Hepatocyte (in vitro differentiated cells): ENCODE data around the gene DGKD. TPM values are rescaled to one million over a fixed set of nuclear protein-coding genes. Genes with fewer than 3 reads are reported as not detected.

Experiments
- DNase-seq: peaks from one replicate; pipeline ENCODE4 v3.0.0-alpha.2; 2016; ENCODE audit warnings: low spot score
- H2AFZ ChIP-seq: fragments of 200-600 bp; sonication (generic); 2 replicates; pipeline ENCODE4 v1.6.0; 2016; ENCODE audit warnings: antibody characterized with exemption, mild to moderate bottlenecking
- H3K27ac ChIP-seq: fragments of 200-600 bp; sonication (generic); 2 replicates; pipeline ENCODE4 v1.5.1; 2016; ENCODE audit warnings: mild to moderate bottlenecking
- H3K27me3 ChIP-seq: fragments of 200-600 bp; sonication (generic); 2 replicates; pipeline ENCODE4 v1.6.1; 2016
- H3K36me3 ChIP-seq: fragments of 200-600 bp; sonication (generic); replicated peaks from 2 replicates; pipeline ENCODE4 v1.5.1; 2016; ENCODE audit warnings: low read depth; ENCODE audit not compliant: insufficient read depth
- H3K4me1 ChIP-seq: fragments of 200-600 bp; sonication (generic); 2 replicates; pipeline ENCODE4 v1.5.1; 2016; ENCODE audit warnings: mild to moderate bottlenecking, moderate library complexity; ENCODE audit not compliant: insufficient read depth
- H3K4me2 ChIP-seq: fragments of 200-600 bp; sonication (generic); 2 replicates; pipeline ENCODE4 v1.6.0; 2016
- H3K4me3 ChIP-seq: fragments of 200-600 bp; sonication (generic); 2 replicates; pipeline ENCODE4 v1.5.1; 2016; ENCODE audit warnings: mild to moderate bottlenecking
- H3K79me2 ChIP-seq: fragments of 200-600 bp; sonication (generic); 2 replicates; pipeline ENCODE4 v1.6.0; 2017; ENCODE audit warnings: mild to moderate bottlenecking
- H3K9me2 ChIP-seq: fragments of 200-600 bp; sonication (generic); replicated peaks from 2 replicates; pipeline ENCODE4 v1.6.0; 2017; ENCODE audit warnings: mild to moderate bottlenecking; ENCODE audit not compliant: insufficient read depth
- H3K9me3 ChIP-seq: fragments of 200-600 bp; sonication (generic); 2 replicates; pipeline ENCODE4 v1.5.1; 2016; ENCODE audit warnings: low read depth, mild to moderate bottlenecking
- H4K20me1 ChIP-seq: fragments of 200-600 bp; sonication (generic); 2 replicates; pipeline ENCODE4 v1.6.0; 2016; ENCODE audit warnings: mild to moderate bottlenecking; ENCODE audit not compliant: insufficient read depth, poor library complexity, severe bottlenecking
- CTCF ChIP-seq: fragments of 200-600 bp; sonication (generic); IDR thresholded peaks from 2 replicates; pipeline ENCODE4 v1.5.1; 2016; ENCODE audit warnings: antibody characterized with exemption, mild to moderate bottlenecking; ENCODE audit not compliant: poor library complexity
- EZH2 ChIP-seq: fragments of 200-600 bp; sonication (generic); IDR thresholded peaks from 2 replicates; pipeline ENCODE4 v1.6.1; 2016; ENCODE audit warnings: antibody characterized with exemption, mild to moderate bottlenecking, borderline replicate concordance
- EZH2phosphoT487 ChIP-seq: fragments of 200-600 bp; sonication (generic); IDR thresholded peaks from one replicate; pipeline ENCODE4 v1.6.1; 2018; ENCODE audit warnings: antibody characterized with exemption, mild to moderate bottlenecking, low read depth, moderate library complexity; ENCODE audit not compliant: unreplicated experiment, severe bottlenecking
- WGBS: methylation state at CpG from one replicate; pipeline ENCODE4 v1.1.6; 2016; ENCODE audit warnings: low lambda C conversion rate; ENCODE audit errors: missing lambda C conversion rate; 5-methylcytosine and 5-hydroxymethylcytosine counted together
- polyA plus RNA-seq: library from polyadenylated mRNA; unstranded; fragments of >200 nt; fragmentation: Nextera tagmentation; extraction: Ambion mirVana; gene quantifications from 2 replicates; pipeline ENCODE4 v1.2.1, GENCODE V29; 2016
- total RNA-seq: library from RNA; depleted of rRNA; stranded (reverse); fragments of >200 nt; gene quantifications from 2 replicates; pipeline ENCODE4 v1.2.3, GENCODE V29; 2014

DGKD gene
- total and polyA plus RNA-seq, 2 experiments from 2014 or later: 14.2 to 14.3 TPM

- no peaks in the 10 kb centered on the region for H3K9me2 ChIP-seq
Observed at GRCh38 chr2:233408366-233409285, 54.3 kb downstream of the DGKD start.

GRCh38 chr2:233409286-233409991, 55.1 kb downstream of the DGKD start:
- Histone ChIP-seq H3K9me3 (peaks cover 3% of the 10 kb centered on the region), H3K4me3 (no peak overlapping the region), H3K4me1 (peaks cover 7% of the 10 kb centered on the region), H3K4me2 (no peak overlapping the region), H3K27me3 (no peaks in the 10 kb centered on the region), H3K36me3 (no peaks in the 10 kb centered on the region), H4K20me1 (no peaks in the 10 kb centered on the region), H3K9me2 (no peaks in the 10 kb centered on the region), H3K79me2 (peaks cover 9% of the 10 kb centered on the region), H3K27ac (peak overlapping the region; percentile 41), H2AFZ (no peak overlapping the region)
- 56% methylated on average over 6 of the region's 6 CpGs for WGBS
- TF ChIP-seq EZH2phosphoT487 (no peak), EZH2 (no peak)
- no peak for DNase-seq

More at GRCh38 chr2:233408366-233409285, 54.3 kb downstream of the DGKD start:
- no peak overlapping the region for H3K4me2 ChIP-seq
- H3K4me1 ChIP-seq: peaks cover 3% of the 10 kb centered on the region
- TF ChIP-seq CTCF: no peak
- TF ChIP-seq EZH2: no peak
- TF ChIP-seq EZH2phosphoT487: no peak
- H4K20me1 ChIP-seq: no peaks in the 10 kb centered on the region
- H3K9me3 ChIP-seq: peaks cover 3% of the 10 kb centered on the region
- WGBS: 62% methylated on average over 9 of the region's 9 CpGs
- H3K79me2 ChIP-seq: peaks cover 9% of the 10 kb centered on the region
- H3K27me3 ChIP-seq: no peaks in the 10 kb centered on the region
- H3K27ac ChIP-seq: peak overlapping the region; percentile 15
- DNase-seq: no peak
- no peak overlapping the region for H2AFZ ChIP-seq
- H3K36me3 ChIP-seq: no peaks in the 10 kb centered on the region
- H3K4me3 ChIP-seq: no peak overlapping the region

GRCh38 chr2:233410196-233410760, 56.0 kb downstream of the DGKD start:
- no peak for DNase-seq
- TF ChIP-seq EZH2 (no peak), CTCF (no peak), EZH2phosphoT487 (no peak)
- 83% methylated on average over 5 of the region's 5 CpGs for WGBS
- no peak overlapping the region for H2AFZ ChIP-seq
- no peak overlapping the region for H3K4me3 ChIP-seq
- H4K20me1 ChIP-seq: no peaks in the 10 kb centered on the region
- peaks cover 3% of the 10 kb centered on the region for H3K9me3 ChIP-seq
- H3K4me1 ChIP-seq: peaks cover 11% of the 10 kb centered on the region
- no peaks in the 10 kb centered on the region for H3K36me3 ChIP-seq
- peak overlapping the region; percentile 41 for H3K27ac ChIP-seq
- H3K27me3 ChIP-seq: no peaks in the 10 kb centered on the region
- no peaks in the 10 kb centered on the region for H3K9me2 ChIP-seq
- H3K79me2 ChIP-seq: peaks cover 9% of the 10 kb centered on the region
- H3K4me2 ChIP-seq: peak overlapping the region; percentile 13
